H1 (cell line): ENCODE measurements around the gene PTK6. TPM values are rescaled to one million over a fixed set of nuclear protein-coding genes. Genes with fewer than 3 reads are reported as not detected.

Experiments used
- CTCF ChIA-PET: fragments of 300-600 bp; sonication (Branson Sonifier 250); formaldehyde crosslinking; loops from one replicate; lab custom pipeline; 2021; ENCODE audit not compliant: partially characterized antibody; lab: Charles Lee
- POLR2A ChIA-PET: fragments of 300-600 bp; sonication (Branson Sonifier 250); formaldehyde crosslinking; loops from one replicate; lab custom pipeline; 2021; ENCODE audit warnings: inconsistent platforms; ENCODE audit not compliant: partially characterized antibody; lab: Charles Lee
- DNase-seq, 2 experiments: peaks; one replicate each; pipeline versions ENCODE4 v3.0.0 to v3.0.0-alpha.2; 2010 to 2022; ENCODE audit warnings: low spot score in 2 of 2, low read depth in 1 of 2, mixed read lengths in 1 of 2
- FAIRE-seq: peaks from 2 replicates; lab custom pipeline; 2011; peaks lifted over from hg19 to GRCh38; lab: Jason Lieb, UNC
- H2AFZ ChIP-seq: 2 replicates; pipeline ENCODE4 v1.8.1; 2012; ENCODE audit warnings: low read length, inconsistent platforms
- H2AK5ac ChIP-seq: 2 replicates; pipeline ENCODE4 v1.6.1; 2013; ENCODE audit warnings: low read depth, low read length
- H2BK120ac ChIP-seq: replicated peaks from 2 replicates; pipeline ENCODE3; 2013; ENCODE audit warnings: low read depth, low read length, inconsistent platforms
- H2BK12ac ChIP-seq: 2 replicates; pipeline ENCODE4 v1.6.1; 2013; ENCODE audit warnings: low read depth, low read length
- H2BK15ac ChIP-seq: 2 replicates; pipeline ENCODE4 v1.6.1; 2013; ENCODE audit warnings: low read length
- H2BK20ac ChIP-seq: 2 replicates; pipeline ENCODE4 v1.6.1; 2013; ENCODE audit warnings: low read length
- H2BK5ac ChIP-seq: 2 replicates; pipeline ENCODE4 v1.6.1; 2013; ENCODE audit warnings: low read depth, low read length
- H3K14ac ChIP-seq: 2 replicates; pipeline ENCODE4 v1.6.1; 2013; ENCODE audit warnings: inconsistent platforms; ENCODE audit not compliant: insufficient read length
- H3K18ac ChIP-seq: 2 replicates; pipeline ENCODE4 v1.6.1; 2013; ENCODE audit warnings: low read length; ENCODE audit errors: extremely low read depth
- H3K23ac ChIP-seq: 2 replicates; pipeline ENCODE4 v1.6.1; 2013; ENCODE audit warnings: inconsistent platforms; ENCODE audit not compliant: insufficient read length
- H3K23me2 ChIP-seq: 2 replicates; pipeline ENCODE4 v1.6.1; 2013; ENCODE audit warnings: low read depth, low read length
- H3K27ac ChIP-seq: 2 replicates; pipeline ENCODE4 v1.6.1; 2011; ENCODE audit warnings: low read depth, low read length, inconsistent platforms
- H3K27me3 ChIP-seq, 4 experiments: replicated peaks in 1 of 4; 1 replicate in 1 of 4; 2 replicates in 3 of 4; pipeline versions ENCODE4 v1.6.1 to v1.8.1; 2011 to 2013; ENCODE audit warnings: low read length in 3 of 4, mild to moderate bottlenecking in 3 of 4, inconsistent platforms in 2 of 4, mixed read lengths in 2 of 4, moderate library complexity in 1 of 4; ENCODE audit not compliant: control insufficient read depth in 3 of 4, insufficient read depth in 3 of 4; ENCODE audit errors: extremely low read depth in 1 of 4
- H3K36me3 ChIP-seq, 4 experiments: 2 replicates each; pipeline versions ENCODE4 v1.6.1 to v1.8.1; 2011 to 2013; ENCODE audit warnings: mild to moderate bottlenecking in 4 of 4, low read length in 3 of 4, moderate library complexity in 2 of 4, control low read depth in 1 of 4, inconsistent platforms in 1 of 4; ENCODE audit not compliant: insufficient read depth in 4 of 4, control insufficient read depth in 2 of 4
- H3K4ac ChIP-seq: replicated peaks from 2 replicates; pipeline ENCODE3; 2013; ENCODE audit warnings: low read length, low read depth, mixed read lengths, inconsistent platforms; ENCODE audit not compliant: insufficient read length
- H3K4me1 ChIP-seq, 4 experiments: replicated peaks in 1 of 4; 1 replicate in 1 of 4; 2 replicates in 3 of 4; pipeline versions ENCODE4 v1.6.1 to v1.8.1; 2011 to 2013; ENCODE audit warnings: low read length in 3 of 4, inconsistent platforms in 2 of 4, mixed read lengths in 1 of 4; ENCODE audit not compliant: insufficient read depth in 4 of 4, control insufficient read depth in 3 of 4
- H3K4me2 ChIP-seq, 2 experiments: 2 replicates each; pipeline versions ENCODE4 v1.6.1 to v1.8.1; 2011 to 2013; ENCODE audit warnings: low read depth in 2 of 2, low read length in 2 of 2, control low read depth in 1 of 2, inconsistent platforms in 1 of 2, mild to moderate bottlenecking in 1 of 2; ENCODE audit not compliant: insufficient read depth in 1 of 2
- H3K4me3 ChIP-seq, 4 experiments: fragments of 200-600, 300-600 bp in 1 of 4; sonication (generic), shearing (Covaris generic), sonication (Bioruptor Twin) in 1 of 4; 2 replicates each; pipeline versions ENCODE4 v1.5.1 to v1.8.1; 2011 to 2016; ENCODE audit warnings: low read length in 4 of 4, low read depth in 3 of 4, control low read depth in 2 of 4, inconsistent platforms in 2 of 4, mild to moderate bottlenecking in 2 of 4, mixed read lengths in 1 of 4, moderate library complexity in 1 of 4; ENCODE audit not compliant: insufficient read depth in 2 of 4; ENCODE audit errors: extremely low read depth in 1 of 4
- H3K56ac ChIP-seq: replicated peaks from 2 replicates; pipeline ENCODE3; 2013; ENCODE audit warnings: low read depth, mild to moderate bottlenecking, mixed read lengths, low read length, inconsistent platforms; ENCODE audit not compliant: insufficient read length
- H3K79me1 ChIP-seq: 2 replicates; pipeline ENCODE4 v1.6.1; 2013; ENCODE audit warnings: low read depth, low read length, control low read depth
- H3K79me2 ChIP-seq, 2 experiments: 2 replicates each; pipeline versions ENCODE4 v1.6.1 to v1.8.1; 2012 to 2013; ENCODE audit warnings: low read length in 2 of 2, mild to moderate bottlenecking in 2 of 2, inconsistent platforms in 1 of 2; ENCODE audit not compliant: insufficient read depth in 2 of 2, control insufficient read depth in 1 of 2
- H3K9ac ChIP-seq, 4 experiments: replicated peaks in 1 of 4; 1 replicate in 1 of 4; 2 replicates in 3 of 4; pipeline versions ENCODE4 v1.6.1 to v1.8.1; 2011 to 2013; ENCODE audit warnings: low read depth in 3 of 4, low read length in 3 of 4, control low read depth in 2 of 4, mild to moderate bottlenecking in 2 of 4, moderate library complexity in 2 of 4, inconsistent platforms in 1 of 4; ENCODE audit errors: extremely low read depth in 1 of 4
- H3K9me3 ChIP-seq, 2 experiments: 2 replicates each; pipeline versions ENCODE4 v1.6.1 to v1.8.1; 2012 to 2013; ENCODE audit warnings: mild to moderate bottlenecking in 2 of 2, moderate library complexity in 2 of 2, control low read depth in 1 of 2, inconsistent platforms in 1 of 2, low read depth in 1 of 2, low read length in 1 of 2, mixed read lengths in 1 of 2; ENCODE audit not compliant: insufficient read depth in 2 of 2
- H4K20me1 ChIP-seq, 2 experiments: replicated peaks in 1 of 2; 2 replicates each; pipeline versions ENCODE3 to v1.8.1; 2011 to 2013; ENCODE audit warnings: inconsistent platforms in 2 of 2, low read length in 2 of 2, mild to moderate bottlenecking in 1 of 2; ENCODE audit not compliant: insufficient read depth in 2 of 2, control insufficient read depth in 1 of 2
- H4K5ac ChIP-seq: 2 replicates; pipeline ENCODE4 v1.6.1; 2013; ENCODE audit warnings: low read length, low read depth, mixed read lengths, inconsistent platforms; ENCODE audit not compliant: insufficient read length
- H4K8ac ChIP-seq: 2 replicates; pipeline ENCODE4 v1.8.0; 2013; ENCODE audit warnings: mild to moderate bottlenecking, moderate library complexity, low read length, inconsistent platforms; ENCODE audit not compliant: insufficient read depth; ENCODE audit errors: extremely low read depth
- H4K91ac ChIP-seq: replicated peaks from 2 replicates; pipeline ENCODE3; 2013; ENCODE audit warnings: low read length, mixed read lengths, inconsistent platforms; ENCODE audit not compliant: insufficient read length
- CEBPB ChIP-seq: IDR thresholded peaks from 2 replicates; pipeline ENCODE4 v1.6.1; 2012; ENCODE audit warnings: low read depth, low read length
- CREB1 ChIP-seq: IDR thresholded peaks from 2 replicates; pipeline ENCODE4 v1.6.1; 2012; ENCODE audit warnings: inconsistent platforms
- CTBP2 ChIP-seq: IDR thresholded peaks from 2 replicates; pipeline ENCODE4 v1.7.0; 2011; ENCODE audit warnings: borderline replicate concordance, mild to moderate bottlenecking, moderate library complexity, mixed read lengths, low read length; ENCODE audit not compliant: insufficient read depth, insufficient read length
- NRF1 ChIP-seq: IDR thresholded peaks from 2 replicates; pipeline ENCODE4 v1.6.1; 2011; ENCODE audit warnings: mild to moderate bottlenecking, low read depth, low read length, improper control_type of control experiment
- WGBS, 2 experiments: shearing (Covaris generic) in 1 of 2; methylation state at CpG; one replicate each; pipeline versions ENCODE4 v1.1.6 to v1.1.7; 2013 to 2015; ENCODE audit warnings: low lambda C conversion rate in 2 of 2, mixed read lengths in 2 of 2, inconsistent platforms in 1 of 2, low coverage in 1 of 2, missing lambda C conversion rate in 1 of 2; ENCODE audit not compliant: insufficient replicate concordance in 2 of 2, insufficient coverage in 1 of 2, insufficient read length in 1 of 2; ENCODE audit errors: extremely low coverage in 1 of 2, missing lambda C conversion rate in 1 of 2; 5-methylcytosine and 5-hydroxymethylcytosine counted together
- polyA plus RNA-seq, 7 experiments: library from polyadenylated mRNA; depleted of rRNA in 3 of 7; stranded (reverse) in 5 of 7; unstranded in 2 of 7; fragments of >200 nt in 5 of 7; fragments of 200-250 nt in 2 of 7; gene quantifications; 1 replicate in 5 of 7; 2 replicates in 1 of 7; 4 replicates in 1 of 7; pipeline versions ENCODE4 v1.2.1 to v1.2.3, GENCODE V29; 2011 to 2013; ENCODE audit warnings: missing spikeins in 2 of 7, mixed read lengths in 2 of 7
- total RNA-seq: library from RNA; stranded (reverse); fragmentation: NEBNext Ultra II Directional; extraction: Animal tissue kit (Norgen Biotek cat#: 25700); gene quantifications from 2 replicates; pipeline ENCODE4 v1.2.1, GENCODE V29; 2021

The PTK6 gene
- total and polyA plus RNA-seq, 2 of the 8 experiments (the other 6 are each of a cell fraction or from before 2014, with no cell fraction given), result 0.12 to 0.19 TPM

GRCh38 chr20:63542696-63543095 is 5.5 kb upstream of the PTK6 start:
- Histone ChIP-seq H3K23ac (no peak overlapping the region), H2BK120ac (no peak overlapping the region), H2AK5ac (no peak overlapping the region), H4K20me1 (no peaks in the 10 kb centered on the region), H3K23me2 (no peaks in the 10 kb centered on the region), H2BK5ac (no peak overlapping the region), H3K4me2 (no peak overlapping the region), H3K36me3 (no peaks in the 10 kb centered on the region), H3K14ac (no peak overlapping the region), H2BK15ac (no peak overlapping the region), H4K91ac (no peak overlapping the region), H3K27ac (no peak overlapping the region), H3K79me1 (no peaks in the 10 kb centered on the region), H3K4me3 (no peak overlapping the region), H2BK12ac (no peak overlapping the region; the same call in 1 of the 2 replicates), H3K79me2 (no peaks in the 10 kb centered on the region), H3K9me3 (no peaks in the 10 kb centered on the region), H4K5ac (no peak overlapping the region), H3K27me3 (no peaks in the 10 kb centered on the region), H4K8ac (0 out of 2 replicates have a peak overlapping the region, but pooled peaks have one; percentile 18), H2AFZ (no peak overlapping the region), H3K4ac (no peak overlapping the region), H3K9ac (no peak overlapping the region), H3K56ac (no peak overlapping the region), H3K18ac (no peak overlapping the region), H3K4me1 (peaks cover 0 to 9% (median 2%) of the 10 kb centered on the region in 4 experiments; a peak in 5 of 7 replicates), H2BK20ac (no peak overlapping the region)
- DNase-seq (no peak), FAIRE-seq (no peak)
- CTCF ChIA-PET, result interaction anchor here (0.7 to 1.4 kb wide), 10 partner anchors 9 to 169 kb away, joined by 3 to 4 read pairs (median 3); partner anchors contain the start of gene HELZ2
- no peak for TF ChIP-seq NRF1
- TF ChIP-seq CTBP2, result no peak
- no peak for TF ChIP-seq CREB1
- no peak for TF ChIP-seq CEBPB
- POLR2A ChIA-PET, result interaction anchor here (1.2 to 2.3 kb wide), 2 partner anchors 8 to 10 kb away, joined by 3 to 7 read pairs; no protein-coding TSS in a partner anchor
- 90% methylated on average over 8 of the region's 10 CpGs; no CpG with 5 or more reads in 1 of the 2 experiments for WGBS, 2 experiments
